Hindlimb muscle (tissue), 1 donor: ENCODE results near the gene ERFL. TPM values are rescaled to one million over a fixed set of nuclear protein-coding genes. Genes with fewer than 3 reads are reported as not detected.

Experiments
- DNase-seq: peaks from one replicate; pipeline ENCODE4 v3.0.0-alpha.2; 2013
- polyA plus RNA-seq: library from polyadenylated mRNA; unstranded; fragments of 120-200 nt; gene quantifications from one replicate; pipeline ENCODE4 v1.2.1, GENCODE V29; 2013; ENCODE audit not compliant: insufficient read length

ERFL gene
- polyA plus RNA-seq, 1 donor, result 0.22 TPM

DNA sequence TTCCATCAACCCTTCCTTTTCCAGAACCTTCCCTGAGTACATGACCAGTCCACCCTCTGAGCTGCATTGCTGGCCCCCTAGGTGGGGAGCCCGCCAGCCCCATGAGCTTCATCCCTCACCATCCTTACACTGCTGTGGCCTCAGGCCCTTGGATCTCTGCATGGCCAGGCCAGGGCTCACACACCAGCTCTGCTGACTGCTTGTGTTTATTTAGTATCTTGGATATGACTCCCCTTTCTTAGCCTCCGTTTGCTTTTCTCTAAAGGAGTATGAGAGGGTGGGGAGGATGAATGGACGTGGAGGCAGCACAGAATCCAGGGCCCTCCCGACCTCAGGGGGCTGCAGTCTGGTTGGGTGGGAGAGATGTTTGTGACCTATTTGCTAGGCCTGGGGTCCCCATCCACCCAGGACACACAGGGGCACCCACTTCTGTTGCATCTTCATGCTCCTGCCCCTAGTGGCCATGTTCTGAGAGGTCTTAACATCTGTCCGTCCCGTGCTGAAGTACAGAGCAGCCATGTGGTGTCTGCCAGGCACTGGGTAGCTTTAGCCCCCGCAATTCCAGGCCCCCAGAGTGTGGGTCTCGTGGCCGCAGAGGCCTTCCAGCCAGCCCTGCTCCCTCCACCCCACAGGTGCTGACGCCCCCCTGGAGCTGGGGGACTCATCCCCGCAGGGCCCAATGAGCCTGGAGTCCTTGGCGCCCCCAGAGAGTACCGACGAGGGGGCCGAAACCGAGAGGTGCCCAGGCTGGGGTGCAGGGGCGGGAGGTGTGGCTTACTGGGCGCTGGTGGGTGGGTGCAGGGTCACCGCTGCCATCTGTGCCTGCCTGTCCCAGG lies 32.3 kb downstream of the ERFL start:
- no peak for DNase-seq

DNA sequence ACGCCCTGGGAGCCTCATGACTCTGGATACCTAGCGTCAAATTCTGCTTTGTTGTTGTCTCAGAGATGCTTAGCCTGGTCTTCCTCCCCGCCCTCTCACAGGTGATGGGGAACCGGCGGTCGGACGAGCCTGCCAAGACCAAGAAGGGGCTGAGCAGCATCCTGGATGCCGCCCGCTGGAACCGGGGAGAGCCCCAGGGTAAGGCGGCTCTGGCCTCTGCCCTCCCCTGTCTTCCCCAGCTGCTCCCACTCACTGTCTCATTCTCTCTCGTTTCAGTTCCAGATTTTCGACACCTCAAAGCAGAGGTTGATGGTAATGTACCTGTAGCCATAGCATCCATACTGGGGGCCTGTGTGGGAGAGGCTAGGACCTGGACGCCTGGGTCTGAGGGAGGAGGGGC lies 33.9 kb downstream of the ERFL start:
- DNase-seq, result no peak

DNA sequence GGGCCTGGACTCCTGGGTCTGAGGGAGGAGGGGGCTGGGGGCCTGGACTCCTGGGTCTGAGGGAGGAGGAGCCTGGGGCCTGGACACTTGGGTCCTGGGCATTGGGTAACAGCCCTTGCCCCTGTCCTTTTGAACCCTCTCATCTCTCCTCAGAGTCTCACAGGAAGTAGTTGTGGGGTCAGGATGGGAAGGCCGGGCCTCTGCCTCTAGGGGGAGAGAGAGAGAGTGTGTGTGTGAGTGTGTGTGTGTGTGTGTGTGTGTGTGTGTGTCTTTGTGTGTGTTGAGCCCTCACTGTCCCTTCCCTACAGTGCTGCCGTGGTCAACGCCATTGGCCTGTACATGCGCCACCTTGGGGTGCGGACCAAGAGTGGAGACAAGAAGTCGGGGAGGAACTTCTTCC lies 34.4 kb downstream of the ERFL start:
- no peak for DNase-seq

DNA sequence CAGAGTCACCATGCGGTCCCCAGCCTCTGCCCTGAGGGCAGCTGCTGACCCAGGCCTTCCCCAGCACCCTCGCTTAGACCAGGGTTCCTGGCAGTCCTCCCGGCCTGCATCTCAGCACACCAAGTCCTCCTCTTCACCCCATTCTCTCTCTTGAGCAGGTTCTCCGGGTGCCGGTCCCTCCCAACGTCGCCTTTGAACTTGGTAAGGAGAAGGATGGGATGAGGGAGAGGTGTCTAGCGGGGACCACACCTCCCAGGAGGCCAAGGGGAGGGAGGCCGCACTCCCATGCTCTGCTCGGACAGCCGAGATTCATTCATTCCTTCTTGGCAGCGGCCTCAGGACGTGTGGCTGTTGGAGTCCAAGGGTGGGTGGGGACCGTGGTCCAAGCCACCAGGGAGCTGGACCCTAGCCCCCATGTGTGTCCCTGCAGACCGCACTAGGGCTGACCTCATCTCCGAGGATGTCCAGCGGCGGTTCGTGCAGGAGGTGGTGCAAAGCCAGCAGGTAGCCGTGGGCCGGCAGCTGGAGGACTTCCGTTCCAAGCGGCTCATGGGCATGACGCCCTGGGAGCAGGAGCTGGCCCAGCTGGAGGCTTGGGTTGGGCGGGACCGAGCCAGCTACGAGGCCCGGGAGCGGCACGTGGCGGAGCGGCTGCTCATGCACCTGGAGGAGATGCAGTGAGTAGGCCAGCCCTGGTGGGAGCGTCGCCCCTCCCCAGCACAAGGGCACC lies 35.9 kb downstream of the ERFL start:
- DNase-seq, result no peak

DNA sequence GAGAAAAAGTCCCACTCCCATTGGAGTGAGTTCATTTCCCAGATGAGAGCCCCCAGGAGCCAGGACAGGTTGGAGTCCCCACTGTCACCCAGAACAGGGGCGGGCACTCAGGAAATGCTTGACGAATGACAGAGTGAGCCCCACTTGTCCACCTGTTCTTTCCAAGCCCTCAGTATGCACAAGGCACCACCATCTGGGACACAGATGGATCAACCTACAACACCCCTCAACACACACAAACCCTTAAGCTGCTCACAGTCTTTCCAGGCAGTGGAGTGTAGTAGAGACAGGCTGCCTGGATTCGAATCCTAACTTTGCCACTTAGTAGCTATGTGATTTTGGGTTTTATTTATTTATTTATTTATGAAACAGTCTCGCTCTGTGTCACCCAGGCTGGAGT lies 37.3 kb downstream of the ERFL start:
- DNase-seq, result no peak

DNA sequence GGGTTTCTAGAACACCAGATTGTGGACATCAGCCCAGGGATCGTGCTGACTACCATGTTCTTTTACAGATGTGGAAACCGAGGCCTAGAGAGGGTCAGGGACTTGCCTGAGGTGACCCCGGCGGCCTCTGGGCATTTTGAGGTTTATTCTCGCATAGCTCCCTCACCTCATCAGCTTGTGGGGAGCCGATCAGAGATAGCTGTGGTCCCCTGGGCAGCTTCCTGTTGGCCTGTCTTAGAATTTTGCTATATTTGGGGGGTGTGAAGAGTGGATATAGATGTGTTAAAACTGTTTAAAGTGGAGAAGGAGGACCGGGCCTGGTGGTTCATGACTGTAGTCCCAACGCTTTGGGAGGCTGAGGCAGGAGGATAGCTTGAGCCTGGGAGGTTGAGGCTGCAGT lies 38.4 kb downstream of the ERFL start:
- no peak for DNase-seq

DNA sequence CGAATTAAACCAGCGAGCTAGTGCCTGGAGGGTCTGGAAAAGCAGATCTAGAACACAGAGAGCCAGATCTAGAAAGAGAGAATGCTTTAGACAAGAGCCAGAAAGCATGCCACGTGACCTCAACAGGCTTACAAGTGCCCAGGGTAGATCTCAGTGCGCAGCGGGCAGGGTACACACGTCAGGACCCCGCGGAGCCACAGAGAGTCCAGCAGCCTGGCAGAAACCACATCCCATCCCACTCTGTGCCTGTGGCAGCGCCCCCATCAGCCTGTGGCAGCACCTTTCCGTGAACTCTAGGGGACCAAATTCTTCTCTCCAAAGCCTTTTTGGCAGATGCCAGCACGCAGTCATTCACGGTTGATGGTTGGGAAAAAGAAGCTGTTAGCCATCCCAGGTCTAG lies 39.3 kb downstream of the ERFL start:
- DNase-seq, result no peak

DNA sequence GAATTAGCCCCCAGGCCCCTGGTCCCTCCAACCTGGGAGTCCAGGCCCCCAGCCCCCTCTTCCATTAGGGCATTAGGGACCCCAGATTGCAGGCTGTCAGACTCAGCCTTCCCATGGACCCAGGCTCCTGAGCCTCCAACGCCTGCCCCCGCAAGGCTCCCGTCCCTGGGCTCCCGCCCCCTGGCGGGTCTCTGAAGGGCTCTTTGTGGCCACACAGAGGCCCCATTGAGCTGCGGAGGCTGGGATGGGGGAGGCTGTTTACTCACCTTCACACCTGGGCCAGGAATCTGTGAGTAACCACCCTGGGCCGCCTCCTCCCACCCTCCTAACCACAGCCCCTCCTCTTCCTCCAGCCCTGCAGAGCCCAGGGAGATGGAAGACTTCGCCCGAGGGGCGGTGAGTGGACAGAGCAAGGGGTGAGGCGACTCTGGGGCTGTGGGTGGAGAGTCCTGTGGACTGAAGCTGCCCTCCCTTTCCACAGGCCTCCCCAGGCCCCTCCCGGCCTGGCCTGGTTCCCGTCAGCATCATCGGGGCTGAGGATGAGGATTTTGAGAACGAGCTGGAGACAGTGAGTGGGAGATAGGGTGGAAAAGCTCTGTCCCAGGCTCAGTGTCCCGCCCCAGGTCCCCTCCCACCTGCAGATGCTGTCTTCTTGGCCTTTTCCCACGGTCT lies 40.4 kb downstream of the ERFL start:
- no peak for DNase-seq

DNA sequence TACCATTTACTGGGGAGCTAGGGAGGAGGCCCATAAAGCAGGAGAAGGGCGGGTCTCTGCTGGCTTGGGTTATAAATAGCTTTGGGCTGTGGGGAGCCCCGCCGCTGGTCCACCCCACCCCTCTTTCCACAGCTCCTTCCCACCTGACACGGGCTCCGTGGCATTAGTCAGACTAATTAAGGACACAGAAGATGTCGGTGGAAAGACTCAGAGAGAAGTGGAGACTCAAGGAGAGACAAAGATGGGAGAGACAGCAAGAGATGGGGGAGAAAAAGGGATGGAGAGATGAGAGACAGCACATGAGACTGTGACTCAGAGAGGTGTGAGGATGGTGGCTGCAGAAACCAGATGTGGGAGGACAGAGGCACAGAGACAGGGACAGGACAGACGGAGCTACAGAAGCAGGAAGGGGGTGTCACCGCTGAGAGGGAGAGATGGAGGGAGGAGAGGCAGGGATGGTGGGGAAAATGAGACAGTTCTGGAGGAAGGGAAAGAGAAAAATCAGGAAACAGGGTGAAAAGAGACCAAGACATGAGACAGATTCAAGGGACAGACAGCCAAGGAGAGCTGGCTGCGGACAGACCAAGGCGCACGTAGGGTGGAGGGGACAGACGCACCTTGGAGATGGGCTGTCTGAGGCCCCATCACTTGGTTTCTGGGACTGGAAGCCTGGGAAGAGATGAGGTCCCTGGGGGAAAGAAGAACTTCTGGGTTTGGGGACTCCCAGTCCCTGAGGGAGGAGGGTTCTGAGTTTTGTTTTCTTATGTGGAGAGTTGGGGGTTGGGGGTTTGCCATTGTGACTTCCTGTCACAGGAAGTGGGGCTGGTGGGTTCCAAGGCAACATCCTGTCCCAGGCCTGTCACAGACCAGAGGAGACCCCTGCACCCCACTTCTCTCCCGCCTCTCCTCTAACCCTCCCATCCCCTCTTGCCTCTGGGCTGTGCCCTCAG lies 41.2 kb downstream of the ERFL start:
- no peak for DNase-seq

DNA sequence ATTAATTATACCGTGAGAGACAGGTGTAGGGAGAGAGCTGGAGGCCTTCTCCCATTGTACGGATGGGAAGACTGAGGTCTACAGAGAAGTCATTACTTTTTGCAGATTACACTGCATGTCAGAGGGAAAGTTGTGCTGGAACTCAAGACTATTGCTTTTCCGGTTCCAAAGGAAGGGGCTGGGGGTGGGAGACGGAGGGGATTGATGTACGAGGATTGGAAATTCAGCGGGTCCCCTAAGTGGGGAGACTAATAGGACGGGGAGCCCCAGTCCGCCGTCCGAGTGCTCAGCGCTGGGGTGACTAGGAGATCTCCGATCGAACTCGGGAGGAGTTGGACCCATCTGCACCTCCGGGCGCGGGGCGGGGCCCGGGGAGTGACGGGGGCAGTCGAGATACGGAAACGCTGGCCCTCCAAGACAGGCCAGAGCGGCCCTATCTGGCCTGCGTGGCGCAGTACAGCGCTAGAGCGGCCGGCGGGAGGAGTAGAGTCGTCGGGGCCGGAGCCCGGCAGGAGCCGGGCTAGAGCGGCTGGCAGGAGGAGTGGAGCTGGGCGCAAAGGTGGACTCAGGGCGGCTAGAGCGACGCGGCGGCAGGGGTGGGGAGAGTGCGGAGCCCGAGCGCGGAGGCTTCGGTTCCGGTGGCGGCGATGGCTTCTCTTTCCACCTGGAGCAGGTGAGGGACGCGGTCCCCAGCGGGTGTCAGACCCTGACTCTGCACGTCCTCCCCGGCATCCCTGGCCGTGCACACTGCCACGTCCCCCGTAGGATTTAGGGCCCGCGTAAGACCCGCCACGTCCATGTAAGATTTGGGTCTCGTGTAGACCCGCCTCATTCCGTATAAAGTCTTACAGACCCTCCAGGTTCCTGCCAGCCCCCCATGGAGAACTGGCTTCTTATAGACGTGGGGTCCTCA lies 44.2 kb downstream of the ERFL start:
- peak; percentile 95 for DNase-seq

DNA sequence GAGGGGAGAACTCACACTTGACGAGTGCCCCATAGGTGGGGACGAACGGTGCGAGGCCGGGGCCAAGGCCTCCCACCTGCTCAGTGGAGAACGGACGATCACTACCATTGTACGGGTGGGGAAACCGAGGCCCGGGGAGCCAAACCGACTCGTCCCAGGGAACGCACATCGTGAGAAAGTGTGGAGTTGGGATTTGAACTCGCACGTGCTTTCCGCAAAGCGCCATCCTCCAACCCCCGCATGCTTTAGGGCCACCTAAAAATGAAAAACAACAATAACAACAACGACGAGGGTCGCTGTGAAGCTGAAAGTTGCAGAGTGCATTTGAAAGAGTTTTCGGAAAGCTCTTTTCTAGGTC lies 44.8 kb downstream of the ERFL start:
- no peak for DNase-seq

DNA sequence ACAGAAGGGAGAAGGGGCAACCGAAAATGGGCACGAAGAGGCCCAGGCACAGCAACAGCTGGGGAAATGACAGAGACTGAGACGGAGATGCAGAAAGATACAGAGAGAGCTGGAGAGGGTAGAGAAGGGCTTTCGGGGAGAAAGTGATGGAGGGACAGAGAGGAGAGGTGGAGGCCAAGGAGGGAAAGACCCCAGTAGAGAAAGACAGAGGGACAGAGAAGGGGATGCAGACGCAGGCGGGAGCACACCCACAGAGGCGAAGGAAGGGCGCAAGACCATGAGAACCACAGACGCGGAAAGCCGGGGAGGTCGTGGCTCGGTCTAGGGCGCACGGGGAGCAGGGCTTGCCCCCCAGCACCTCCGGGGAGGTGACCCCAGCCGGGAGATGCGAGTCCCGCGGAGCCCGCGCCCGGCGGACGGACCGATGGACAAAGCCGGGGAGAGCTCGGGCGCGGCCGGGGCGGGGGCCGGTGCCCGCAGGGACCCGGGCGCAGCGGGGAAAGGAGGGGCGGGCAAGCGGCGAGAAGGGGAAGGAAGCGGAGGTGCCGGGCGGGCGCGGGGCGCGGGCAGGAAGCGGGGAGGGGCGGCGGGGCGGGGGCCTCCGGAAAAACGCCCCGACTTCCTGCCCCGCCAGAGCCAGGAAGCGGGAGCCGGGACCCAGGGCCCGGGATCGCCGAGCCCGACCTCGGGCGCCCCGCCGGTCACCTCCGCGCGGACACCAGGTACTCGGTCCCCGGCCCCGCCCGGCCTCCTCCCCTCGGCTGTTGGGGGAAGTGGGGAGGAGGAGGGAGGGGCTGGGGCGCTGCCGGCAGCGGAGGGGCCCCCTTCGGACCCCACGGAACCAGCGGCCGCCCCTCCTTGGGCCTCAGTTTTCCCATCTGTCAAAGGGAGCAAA lies 45.4 kb downstream of the ERFL start, which contains the start of gene ARHGEF1:
ARHGEF1 (plus strand) TSS at position 617 of the 895 bp plus-strand sequence. CDS start 4,899 bp downstream, outside the sequence.
- no peak for DNase-seq

DNA sequence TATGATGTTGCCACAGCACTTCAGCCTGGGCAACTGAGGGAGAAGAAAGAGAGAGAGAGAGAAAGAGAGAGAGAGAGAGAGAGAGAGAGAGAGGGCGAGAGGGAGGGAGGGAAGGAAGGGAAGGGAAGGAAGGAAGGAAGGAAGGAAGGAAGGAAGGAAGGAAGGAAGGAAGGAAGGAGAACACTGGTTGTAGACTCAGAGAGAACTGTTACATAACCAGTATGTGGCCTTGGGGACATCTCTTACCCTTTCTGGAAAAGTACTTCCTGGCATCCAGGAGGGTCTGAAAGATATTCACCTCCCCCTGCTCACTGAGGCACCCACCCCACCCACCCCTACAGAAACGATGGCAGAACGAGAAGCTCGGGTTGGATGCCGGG lies 47.9 kb downstream of the ERFL start:
- DNase-seq, result no peak

DNA sequence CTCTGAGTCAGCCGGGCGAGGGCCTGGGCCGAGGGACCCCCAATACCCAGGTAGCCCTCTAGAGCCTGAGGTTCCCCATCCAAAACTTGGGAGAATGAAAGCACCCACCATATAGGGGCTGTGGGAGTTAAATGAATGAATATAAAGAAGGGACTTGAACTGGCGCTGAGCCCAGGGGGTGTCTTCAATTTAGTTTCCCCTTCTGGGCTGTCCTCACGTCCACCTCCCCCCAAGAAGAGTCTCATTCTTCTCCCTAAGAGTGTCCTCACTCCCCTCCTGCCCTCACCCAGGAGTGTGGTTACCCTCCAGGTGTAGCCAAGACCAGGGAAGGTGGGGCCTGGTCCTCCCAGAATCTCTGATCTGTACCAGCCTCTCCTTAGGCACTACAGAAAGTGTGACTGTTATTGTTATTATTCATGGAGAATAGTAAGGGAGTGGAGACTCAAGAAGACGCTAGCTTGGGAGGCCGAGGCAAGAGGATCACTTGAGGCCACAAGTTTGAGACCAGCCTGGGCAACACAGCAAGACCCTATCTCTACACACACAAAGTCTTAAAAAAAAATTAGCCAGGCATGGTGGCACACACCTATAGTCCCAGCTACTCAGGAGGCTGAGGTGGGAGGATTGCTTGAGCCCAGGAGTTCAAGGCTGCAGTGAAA lies 48.5 kb downstream of the ERFL start:
- no peak for DNase-seq

DNA sequence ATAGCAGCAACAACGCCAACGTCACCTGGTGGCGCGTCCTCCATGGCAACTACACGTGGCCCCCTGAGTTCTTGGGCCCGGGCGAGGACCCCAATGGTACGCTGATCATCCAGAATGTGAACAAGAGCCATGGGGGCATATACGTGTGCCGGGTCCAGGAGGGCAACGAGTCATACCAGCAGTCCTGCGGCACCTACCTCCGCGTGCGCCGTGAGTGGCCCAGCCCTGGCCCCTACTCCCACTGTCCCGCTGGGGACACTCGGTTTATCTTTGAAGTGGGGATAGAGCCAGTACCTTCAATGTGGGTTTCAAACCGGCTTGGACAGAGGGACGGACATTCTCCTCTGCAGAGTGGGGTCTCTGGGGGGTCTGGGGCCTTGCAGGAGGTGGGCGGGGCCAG lies 49.2 kb downstream of the ERFL start:
- no peak for DNase-seq

DNA sequence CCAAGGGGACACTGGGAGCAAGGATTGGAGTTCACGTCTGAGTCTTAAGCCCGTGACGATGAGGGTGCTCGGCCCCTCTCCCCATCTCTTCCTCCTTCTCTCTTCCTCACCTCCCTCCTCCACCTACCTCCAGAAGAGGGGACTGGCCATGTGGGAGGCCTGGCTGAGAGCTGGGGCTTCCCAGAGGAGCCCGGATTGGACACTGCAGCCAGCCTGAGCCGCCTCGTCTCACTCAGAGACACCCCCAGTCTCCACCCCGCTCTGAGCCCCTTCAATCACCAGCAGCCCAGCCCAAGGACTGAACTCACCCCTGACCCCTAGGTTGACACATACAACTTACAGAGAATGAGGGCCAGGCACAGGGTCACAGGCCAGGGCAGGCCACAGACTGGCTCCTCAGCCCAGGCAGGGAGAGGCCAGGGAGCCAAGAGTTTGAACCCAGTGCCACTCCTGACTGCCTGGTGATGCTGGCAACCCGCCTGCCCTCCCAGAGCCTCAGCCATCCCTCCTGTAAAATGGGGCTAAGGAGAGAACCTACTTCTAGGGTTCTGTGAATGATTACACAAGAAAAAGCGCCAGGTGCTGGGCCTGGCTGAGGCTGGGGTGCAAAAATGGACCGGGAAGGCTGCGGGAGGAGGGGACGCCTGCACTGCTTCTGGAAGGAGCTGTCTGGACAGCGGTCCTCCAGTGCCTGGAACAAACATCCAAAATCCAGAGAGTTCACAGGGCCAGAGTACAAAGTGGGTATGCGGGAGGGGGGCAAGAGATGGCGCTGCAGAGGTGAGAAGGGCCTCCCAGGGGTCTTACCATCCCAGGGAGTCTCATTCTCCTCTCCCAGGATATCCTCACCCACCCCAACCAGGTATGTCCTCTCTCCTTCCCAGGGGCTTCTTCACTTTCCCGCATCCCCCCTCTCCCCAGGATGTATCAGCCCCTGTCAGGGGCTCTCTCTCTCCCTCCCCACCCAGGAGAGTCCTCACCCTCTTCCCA lies 50.0 kb downstream of the ERFL start:
- no peak for DNase-seq

DNA sequence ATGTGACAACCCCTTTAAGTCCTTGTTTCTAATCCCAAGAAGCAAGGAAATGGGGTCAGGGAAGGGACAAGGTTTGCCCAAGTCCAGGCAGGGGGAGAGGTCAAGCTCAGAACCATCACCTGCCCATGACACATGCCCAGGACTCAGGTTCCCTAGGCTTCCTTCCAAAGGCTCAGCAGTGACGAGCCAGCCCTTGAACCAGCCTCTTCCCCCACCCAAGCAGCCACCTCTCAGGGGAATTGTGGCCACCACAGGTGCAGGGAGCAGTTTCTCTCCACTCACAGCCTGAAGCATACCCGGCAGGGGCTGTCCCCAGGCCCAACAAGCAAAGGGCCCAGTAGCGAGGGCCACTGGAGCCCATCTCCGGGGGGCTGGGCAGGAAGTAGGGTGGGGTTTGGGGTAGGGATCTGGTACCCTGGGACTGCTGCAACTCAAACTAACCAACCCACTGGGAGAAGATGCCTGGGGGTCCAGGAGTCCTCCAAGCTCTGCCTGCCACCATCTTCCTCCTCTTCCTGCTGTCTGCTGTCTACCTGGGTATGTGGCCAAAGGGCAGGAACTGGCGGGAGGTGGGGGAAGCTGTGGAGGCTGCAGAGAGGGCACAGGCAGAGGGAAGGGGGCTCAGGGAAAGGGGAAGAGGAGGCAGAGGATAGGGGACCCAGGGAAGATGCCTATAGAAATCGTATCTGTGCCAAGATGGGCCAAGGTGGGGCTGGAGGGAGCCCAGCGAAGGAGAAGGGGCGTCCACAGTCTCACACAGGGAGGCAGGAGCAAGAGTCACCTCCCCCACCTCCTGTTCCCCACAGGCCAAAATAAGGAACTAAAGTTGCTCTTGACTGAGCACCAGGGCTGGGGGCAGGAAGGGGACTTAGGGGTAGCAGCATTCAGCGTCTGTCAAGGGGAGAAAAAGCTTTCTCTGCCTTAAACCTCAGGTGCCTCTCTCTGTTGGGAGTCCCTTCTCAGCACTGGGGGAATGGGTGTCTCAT lies 51.1 kb downstream of the ERFL start, which contains the start of gene CD79A:
CD79A (plus strand) TSS at position 433 of the 986 bp plus-strand sequence; CDS start at position 459, 26 bp downstream.
- DNase-seq, result no peak
